ENCODE measurements around the gene RENBP. TPM values are rescaled to one million over a fixed set of nuclear protein-coding genes. Genes with fewer than 3 reads are reported as not detected.

Gene RENBP
- total RNA-seq, 1 donor from 2014 or later: 38.7 TPM

GRCh38 chrX:153888344-153888743, 56.1 kb downstream of the RENBP start:
- Histone ChIP-seq H3K36me3 (ENCODE audit: control insufficient read depth, insufficient read depth, low read length) (peaks cover under 1% of the 10 kb centered on the region), H3K4me3 (ENCODE audit: low read depth, low read length) (no peak overlapping the region), H3K27me3 (ENCODE audit: control insufficient read depth, insufficient read depth, low read length) (no peaks in the 10 kb centered on the region)
- no peak for TF ChIP-seq CTCF (IDR thresholded peaks at IDR 0.05; ENCODE audit: insufficient read depth, low read length, poor library complexity, severe bottlenecking)
- DNase-seq (ENCODE audit: low read depth): no peak

GRCh38 chrX:153887385-153887784, 57.1 kb downstream of the RENBP start:
- DNase-seq (ENCODE audit: low read depth): no peak
- no peak for TF ChIP-seq CTCF (IDR thresholded peaks at IDR 0.05; ENCODE audit: insufficient read depth, low read length, poor library complexity, severe bottlenecking)
- peaks cover 1% of the 10 kb centered on the region for H3K36me3 ChIP-seq (ENCODE audit: control insufficient read depth, insufficient read depth, low read length)
- H3K27me3 ChIP-seq (ENCODE audit: control insufficient read depth, insufficient read depth, low read length): no peaks in the 10 kb centered on the region
- no peak overlapping the region for H3K4me3 ChIP-seq (ENCODE audit: low read depth, low read length)

GRCh38 chrX:153886915-153887314, 57.5 kb downstream of the RENBP start:
- Histone ChIP-seq H3K4me3 (ENCODE audit: low read depth, low read length) (no peak overlapping the region), H3K36me3 (ENCODE audit: control insufficient read depth, insufficient read depth, low read length) (peaks cover 1% of the 10 kb centered on the region), H3K27me3 (ENCODE audit: control insufficient read depth, insufficient read depth, low read length) (no peaks in the 10 kb centered on the region)
- no peak for TF ChIP-seq CTCF (IDR thresholded peaks at IDR 0.05; ENCODE audit: insufficient read depth, low read length, poor library complexity, severe bottlenecking)
- no peak for DNase-seq (ENCODE audit: low read depth)

- H3K36me3 ChIP-seq (ENCODE audit: control insufficient read depth, insufficient read depth, low read length): peaks cover 1% of the 10 kb centered on the region
- no peak for TF ChIP-seq CTCF (IDR thresholded peaks at IDR 0.05; ENCODE audit: insufficient read depth, low read length, poor library complexity, severe bottlenecking)
- DNase-seq (ENCODE audit: low read depth): no peak
- H3K27me3 ChIP-seq (ENCODE audit: control insufficient read depth, insufficient read depth, low read length): no peaks in the 10 kb centered on the region
- H3K4me3 ChIP-seq (ENCODE audit: low read depth, low read length): peak within 1 kb of the TSS; percentile 45
Observed at GRCh38 chrX:153885968-153886903, 58.2 kb downstream of the RENBP start, which contains the start of gene L1CAM. L1CAM (minus strand) TSS chrX:153886173; CDS start chrX:153875836, 10,337 bp downstream.

Other genes starting within 250 kb of the RENBP start
- gene BCAP31, start 220.3 kb downstream of the RENBP start, total RNA-seq: 148 and 179 TPM in 2 replicates
- gene ABCD1, start 219.8 kb downstream of the RENBP start, total RNA-seq: 14.2 and 15.3 TPM in 2 replicates
- gene PLXNB3, start 180.4 kb downstream of the RENBP start, total RNA-seq: 3.6 and 9.1 TPM in 2 replicates
- gene SRPK3, start 163.6 kb downstream of the RENBP start, total RNA-seq: 0.08 and 0.27 TPM in 2 replicates
- 80.6 and 84.0 TPM in 2 replicates for gene IDH3G, start 150.3 kb downstream of the RENBP start, total RNA-seq
- 300 and 319 TPM in 2 replicates for gene SSR4, start 150.0 kb downstream of the RENBP start, total RNA-seq
- 0.68 and 1.8 TPM in 2 replicates for gene PDZD4, start 114.1 kb downstream of the RENBP start, total RNA-seq
- 122 and 138 TPM in 2 replicates for gene L1CAM, start 58.5 kb downstream of the RENBP start, total RNA-seq
- 0.08 and 0.21 TPM in 2 replicates for gene AVPR2, start 40.0 kb downstream of the RENBP start, total RNA-seq
- 12.7 and 14.0 TPM in 2 replicates for gene ARHGAP4, start 18.4 kb downstream of the RENBP start, total RNA-seq
- 139 and 141 TPM in 2 replicates for gene NAA10, start 9.6 kb downstream of the RENBP start, total RNA-seq
- gene HCFC1, start 27.2 kb upstream of the RENBP start, total RNA-seq: 56.2 and 72.2 TPM in 2 replicates
- gene TMEM187, start 28.1 kb upstream of the RENBP start, total RNA-seq: 6.7 and 11.9 TPM in 2 replicates
- gene IRAK1, start 75.3 kb upstream of the RENBP start, total RNA-seq: 193 and 225 TPM in 2 replicates
- gene MECP2, start 153.1 kb upstream of the RENBP start, total RNA-seq: 32.0 and 34.4 TPM in 2 replicates
- gene OPN1LW, start 199.6 kb upstream of the RENBP start, total RNA-seq: not detected in 2 replicates
- not detected in 2 replicates for gene OPN1MW, start 238.0 kb upstream of the RENBP start, total RNA-seq